B cell (primary cell): ENCODE data around the gene GPR143.

Source experiments
- CTCF ChIP-seq: fragments of 200-600 bp; IDR thresholded peaks from one replicate; pipeline ENCODE4 v1.8.0; 2022; ENCODE audit warnings: antibody characterized with exemption, mild to moderate bottlenecking
- EZH2 ChIP-seq: IDR thresholded peaks from 2 replicates; pipeline ENCODE4 v1.6.1; 2012; ENCODE audit warnings: borderline replicate concordance, low read depth, mild to moderate bottlenecking, moderate library complexity, low read length; ENCODE audit not compliant: insufficient read depth, poor library complexity, severe bottlenecking

GRCh38 chrX:9681011-9681410, 84.6 kb downstream of the GPR143 start:
- TF ChIP-seq CTCF (no peak), EZH2 (no peak)
